Upper lobe of left lung (tissue), 6 donors: ENCODE results near the gene ARHGEF10L. TPM values are rescaled to one million over a fixed set of nuclear protein-coding genes. Genes with fewer than 3 reads are reported as not detected.
A peak's percentile ranks its signal among the peaks of the same experiment; 100 is the strongest.

Experiments used
- ATAC-seq, 2 donors: fragments of 200-7000 bp; cut with Tn5 transposase; one replicate each; pipeline ENCODE4 v1.9.1; 2022; ENCODE audit warnings: mild to moderate bottlenecking in 2 of 2, moderate library complexity in 2 of 2; ENCODE audit not compliant: low FRiP score in 2 of 2
- DNase-seq, 2 donors: peaks; one replicate each; pipeline ENCODE4 v3.0.0-alpha.2; 2019 to 2020
- H3K27ac ChIP-seq, 4 donors: fragments of 200-600 bp; sonication (generic); one replicate each; pipeline ENCODE4 v1.5.1; 2016 to 2019
- H3K27me3 ChIP-seq, 4 donors: fragments of 200-600 bp; sonication (generic); one replicate each; pipeline ENCODE4 v1.5.1; 2017 to 2019
- H3K36me3 ChIP-seq, 4 donors: fragments of 200-600 bp; sonication (generic); one replicate each; pipeline ENCODE4 v1.5.1; 2016 to 2019
- H3K4me1 ChIP-seq, 4 donors: fragments of 200-600 bp; sonication (generic); one replicate each; pipeline ENCODE4 v1.5.1; 2018 to 2019
- H3K4me3 ChIP-seq, 4 donors: fragments of 200-600 bp; sonication (generic); one replicate each; pipeline ENCODE4 v1.5.1; 2017 to 2019; ENCODE audit warnings: mild to moderate bottlenecking in 2 of 4, moderate library complexity in 1 of 4
- H3K9me3 ChIP-seq, 4 donors: fragments of 200-600 bp; sonication (generic); one replicate each; pipeline ENCODE4 v1.5.1; 2018 to 2019
- EP300 ChIP-seq, 4 donors: sonication (generic); formaldehyde crosslinking; IDR thresholded peaks; one replicate each; pipeline ENCODE4 v1.5.1; 2017; ENCODE audit warnings: antibody characterized with exemption in 4 of 4, control low read depth in 2 of 4
- POLR2A ChIP-seq, 4 donors: fragments of 450-650 bp; IDR thresholded peaks; one replicate each; pipeline ENCODE4 v1.5.1; 2016 to 2017; ENCODE audit warnings: antibody characterized with exemption in 4 of 4, mild to moderate bottlenecking in 2 of 4
- POLR2AphosphoS5 ChIP-seq, 2 donors: sonication (generic); formaldehyde crosslinking; IDR thresholded peaks; one replicate each; pipeline ENCODE4 v1.5.1; 2017; ENCODE audit warnings: antibody characterized with exemption in 2 of 2
- WGBS, 2 donors: methylation state at CpG; one replicate each; pipeline ENCODE4 v1.1.5; 2017 to 2018; 5-methylcytosine and 5-hydroxymethylcytosine counted together
- total RNA-seq, 6 donors: library from RNA; depleted of rRNA in 4 of 6; stranded (reverse); fragments of >200 nt in 4 of 6; gene quantifications; one replicate each; pipeline versions ENCODE4 v1.1.0 to v1.2.1, GENCODE V29; 2016 to 2021
- TF ChIP-seq, protein P1 (sequence below), 6 experiments: fragments of 450-650 bp in 4 of 6; fragments of 200-600 bp in 2 of 6; sonication (generic) in 2 of 6; IDR thresholded peaks; one replicate each; pipeline ENCODE4 v1.5.1; 2016 to 2019; ENCODE audit warnings: antibody characterized with exemption in 6 of 6
- donor health status: DM: no; HTN: no; CAD: no; lungs with moderate emphysema.
- donor health status: DM: no; HTN: yes; CAD: no; lungs with severe emphysema.

ARHGEF10L gene
- total RNA-seq, 6 donors from 2014 or later: 17.6 to 172 (median 50.0) TPM

DNA sequence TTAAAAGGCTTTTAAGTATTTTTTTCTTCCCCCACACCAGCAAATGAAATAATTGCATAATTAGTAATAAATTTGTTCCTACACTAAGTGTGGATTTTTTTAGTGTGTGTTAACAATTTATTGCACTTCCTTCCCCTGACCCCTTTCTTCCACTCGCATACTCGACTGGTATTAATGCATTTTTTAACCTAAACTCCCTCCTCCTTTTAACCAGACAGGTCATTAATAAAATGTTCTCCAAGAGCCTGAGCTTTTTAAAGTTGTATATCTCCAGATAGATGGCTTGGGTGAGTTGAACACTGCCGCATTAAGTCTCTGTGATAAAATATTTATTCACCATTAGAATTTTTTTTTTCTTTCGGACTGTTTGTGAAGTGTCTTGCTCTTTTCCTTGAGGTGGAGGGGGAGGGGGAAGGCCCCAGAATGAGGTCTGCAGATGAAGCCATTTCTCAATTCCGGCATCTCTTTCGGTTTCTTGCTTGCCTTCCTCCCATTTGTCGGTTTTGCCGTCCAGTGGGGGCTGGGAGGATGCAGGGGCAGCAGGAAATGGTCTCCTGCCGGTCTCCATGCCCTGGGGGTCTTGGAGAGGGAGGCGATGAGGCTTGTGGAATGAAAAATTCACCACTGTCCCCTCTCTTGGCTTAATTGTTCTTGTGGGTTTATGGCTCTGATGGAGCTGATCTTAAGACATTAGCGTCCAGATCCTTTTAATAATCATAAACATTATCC is 151.6 kb downstream of the ARHGEF10L start:
- DNase-seq: no peak
- H3K4me1 ChIP-seq: no peaks in the 10 kb centered on the region
- no peak overlapping the region for H3K4me3 ChIP-seq
- H3K9me3 ChIP-seq: no peaks in the 10 kb centered on the region
- WGBS, 2 donors: 35 to 41% methylated on average over 11 of the region's 11 CpGs
- TF ChIP-seq, protein P1, sequence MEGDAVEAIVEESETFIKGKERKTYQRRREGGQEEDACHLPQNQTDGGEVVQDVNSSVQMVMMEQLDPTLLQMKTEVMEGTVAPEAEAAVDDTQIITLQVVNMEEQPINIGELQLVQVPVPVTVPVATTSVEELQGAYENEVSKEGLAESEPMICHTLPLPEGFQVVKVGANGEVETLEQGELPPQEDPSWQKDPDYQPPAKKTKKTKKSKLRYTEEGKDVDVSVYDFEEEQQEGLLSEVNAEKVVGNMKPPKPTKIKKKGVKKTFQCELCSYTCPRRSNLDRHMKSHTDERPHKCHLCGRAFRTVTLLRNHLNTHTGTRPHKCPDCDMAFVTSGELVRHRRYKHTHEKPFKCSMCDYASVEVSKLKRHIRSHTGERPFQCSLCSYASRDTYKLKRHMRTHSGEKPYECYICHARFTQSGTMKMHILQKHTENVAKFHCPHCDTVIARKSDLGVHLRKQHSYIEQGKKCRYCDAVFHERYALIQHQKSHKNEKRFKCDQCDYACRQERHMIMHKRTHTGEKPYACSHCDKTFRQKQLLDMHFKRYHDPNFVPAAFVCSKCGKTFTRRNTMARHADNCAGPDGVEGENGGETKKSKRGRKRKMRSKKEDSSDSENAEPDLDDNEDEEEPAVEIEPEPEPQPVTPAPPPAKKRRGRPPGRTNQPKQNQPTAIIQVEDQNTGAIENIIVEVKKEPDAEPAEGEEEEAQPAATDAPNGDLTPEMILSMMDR (IDR thresholded peaks at IDR 0.05): no peak
- TF ChIP-seq EP300 (IDR thresholded peaks at IDR 0.05): no peak
- TF ChIP-seq POLR2AphosphoS5 (IDR thresholded peaks at IDR 0.05): no peak
- no peak for TF ChIP-seq POLR2A (IDR thresholded peaks at IDR 0.05)
- no peaks in the 10 kb centered on the region for H3K27me3 ChIP-seq
- peaks cover 0 to 41% (median 25%) of the 10 kb centered on the region in 4 donors for H3K36me3 ChIP-seq
- H3K27ac ChIP-seq: no peak overlapping the region
- no peak for ATAC-seq

DNA sequence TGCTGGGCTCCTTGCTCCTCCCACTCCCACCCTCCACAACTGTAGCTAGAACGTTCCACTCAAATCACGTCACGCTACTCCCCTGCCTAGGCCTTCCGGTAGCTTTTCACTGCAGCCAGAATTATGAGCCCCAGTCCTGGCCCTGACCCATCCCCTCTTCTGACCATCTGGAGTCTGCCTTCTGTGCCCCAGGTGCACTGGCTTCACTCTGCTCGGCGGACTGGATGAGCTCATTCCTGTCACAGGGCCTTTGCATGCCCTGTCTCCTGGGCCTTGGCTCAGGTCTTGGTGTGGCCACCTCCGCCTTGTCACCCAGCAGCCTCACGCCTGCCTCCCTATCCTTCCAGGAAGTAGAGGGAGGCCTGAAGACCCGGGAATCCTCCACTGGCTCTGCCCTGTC is 153.1 kb downstream of the ARHGEF10L start:
- ATAC-seq (no peak), DNase-seq (no peak)
- Histone ChIP-seq H3K27me3 (no peaks in the 10 kb centered on the region), H3K27ac (no peak overlapping the region), H3K9me3 (no peaks in the 10 kb centered on the region), H3K4me3 (no peak overlapping the region), H3K4me1 (no peaks in the 10 kb centered on the region), H3K36me3 (peaks cover 0 to 48% (median 27%) of the 10 kb centered on the region in 4 donors)
- 75 to 83% methylated on average over 9 of the region's 9 CpGs for WGBS, 2 donors
- no peak for TF ChIP-seq POLR2A (IDR thresholded peaks at IDR 0.05)
- no peak for TF ChIP-seq POLR2AphosphoS5 (IDR thresholded peaks at IDR 0.05)
- TF ChIP-seq EP300 (IDR thresholded peaks at IDR 0.05): no peak
- TF ChIP-seq, protein P1 (IDR thresholded peaks at IDR 0.05): no peak

- H3K9me3 ChIP-seq: no peaks in the 10 kb centered on the region
- H3K27me3 ChIP-seq: no peaks in the 10 kb centered on the region
- peaks cover 0 to 33% (median 13%) of the 10 kb centered on the region in 4 donors for H3K36me3 ChIP-seq
- no peaks in the 10 kb centered on the region for H3K4me1 ChIP-seq
- WGBS, 2 donors: 49 to 87% methylated on average over 8 to 39 of the region's 42 CpGs
- TF ChIP-seq POLR2A (IDR thresholded peaks at IDR 0.05): no peak
- TF ChIP-seq, protein P1 (IDR thresholded peaks at IDR 0.05): peak in 2 of 6 experiments; percentile 5 to 11
- no peak overlapping the region for H3K27ac ChIP-seq
- DNase-seq: no peak
- ATAC-seq: peak in 1 of 2 donors; percentile 13
- no peak overlapping the region for H3K4me3 ChIP-seq
Observed at GRCh38 chr1:17696417-17697301, 157.2 kb downstream of the ARHGEF10L start.

DNA sequence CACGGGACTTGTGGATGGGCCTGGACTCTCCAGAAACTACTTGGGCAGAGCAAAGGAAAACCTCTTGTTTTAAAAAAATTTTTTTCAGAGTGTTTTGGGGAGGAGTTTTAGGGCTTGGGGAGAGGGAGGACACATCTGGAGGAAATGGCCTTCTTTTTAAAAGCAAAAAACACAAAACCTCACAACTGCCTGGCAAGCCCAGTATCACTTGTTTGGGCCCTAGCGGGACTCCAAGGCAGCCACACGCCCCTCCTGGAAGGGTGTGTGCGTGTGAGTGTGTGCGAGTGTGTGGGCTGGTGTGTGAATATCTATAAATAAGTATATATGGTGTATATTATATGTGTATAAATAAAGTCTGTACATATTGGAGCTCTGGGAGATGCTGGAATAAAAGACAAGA is 158.0 kb downstream of the ARHGEF10L start:
- no peak for ATAC-seq
- Histone ChIP-seq H3K9me3 (no peaks in the 10 kb centered on the region), H3K27ac (no peak overlapping the region), H3K36me3 (peaks cover 0 to 27% (median 13%) of the 10 kb centered on the region in 4 donors), H3K4me3 (no peak overlapping the region), H3K4me1 (no peaks in the 10 kb centered on the region), H3K27me3 (no peaks in the 10 kb centered on the region)
- WGBS, 2 donors: 60 to 61% methylated on average over 5 of the region's 5 CpGs
- DNase-seq: no peak
- TF ChIP-seq EP300 (IDR thresholded peaks at IDR 0.05) (no peak), POLR2AphosphoS5 (IDR thresholded peaks at IDR 0.05) (no peak)

DNA sequence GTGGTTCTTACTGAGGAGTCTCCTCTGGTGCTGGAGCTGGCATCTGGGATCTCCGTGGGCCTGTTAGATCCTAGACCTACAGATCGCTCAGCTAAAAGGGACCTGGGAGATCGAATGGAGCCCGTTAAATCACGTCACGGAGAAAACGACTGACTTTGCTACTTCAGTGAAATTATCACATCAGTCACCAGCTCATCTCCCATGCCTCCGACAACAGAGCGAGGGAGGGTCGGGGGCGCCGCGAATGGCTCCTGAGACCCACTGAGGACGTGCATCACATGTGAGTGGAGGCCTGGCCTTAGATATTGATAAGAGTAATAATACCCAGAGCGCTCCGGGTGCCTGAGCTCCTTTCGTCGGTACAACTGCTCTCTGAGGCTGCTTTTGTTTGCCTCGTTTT is 160.1 kb downstream of the ARHGEF10L start:
- Histone ChIP-seq H3K27me3 (no peaks in the 10 kb centered on the region), H3K27ac (no peak overlapping the region), H3K9me3 (no peaks in the 10 kb centered on the region), H3K4me3 (no peak overlapping the region), H3K4me1 (no peaks in the 10 kb centered on the region), H3K36me3 (peaks cover 0 to 14% (median 6%) of the 10 kb centered on the region in 4 donors)
- 92 to 95% methylated on average over 19 of the region's 19 CpGs for whole genome bisulfite sequencing, 2 donors
- ATAC-seq (no peak), DNase-seq (no peak)
- TF ChIP-seq POLR2AphosphoS5 (IDR thresholded peaks at IDR 0.05) (no peak), EP300 (IDR thresholded peaks at IDR 0.05) (no peak), POLR2A (IDR thresholded peaks at IDR 0.05) (no peak)
- TF ChIP-seq, protein P1 (IDR thresholded peaks at IDR 0.05): no peak
